ENCODE measurements around the gene DNAH6.
"Not testable (repeated sequence)": the region's sequence is repeated elsewhere in the genome, so short reads cannot be mapped to it uniquely, and the experiment has no call there.

The DNAH6 gene

DNA sequence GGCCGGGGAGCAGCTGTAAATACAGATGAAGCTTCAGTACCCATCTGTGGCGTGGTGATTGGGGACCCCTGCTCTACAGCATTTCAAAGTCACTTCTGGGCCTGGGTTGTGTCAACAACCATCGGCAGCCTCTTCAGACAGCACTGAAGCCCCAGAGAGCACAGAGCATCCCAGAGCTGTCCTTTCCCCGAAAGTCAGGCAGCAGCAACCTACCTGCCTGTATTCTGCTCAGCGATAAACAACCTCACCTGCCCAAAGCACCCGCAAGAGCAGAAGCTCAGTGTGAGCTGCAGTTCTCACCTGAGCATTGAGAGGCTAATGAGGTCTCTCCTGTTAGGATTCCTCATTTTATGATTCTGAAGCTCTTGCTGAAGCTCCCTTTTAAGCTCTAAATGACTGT lies 345.2 kb downstream of the DNAH6 start:
- TF ChIP-seq, protein P1, sequence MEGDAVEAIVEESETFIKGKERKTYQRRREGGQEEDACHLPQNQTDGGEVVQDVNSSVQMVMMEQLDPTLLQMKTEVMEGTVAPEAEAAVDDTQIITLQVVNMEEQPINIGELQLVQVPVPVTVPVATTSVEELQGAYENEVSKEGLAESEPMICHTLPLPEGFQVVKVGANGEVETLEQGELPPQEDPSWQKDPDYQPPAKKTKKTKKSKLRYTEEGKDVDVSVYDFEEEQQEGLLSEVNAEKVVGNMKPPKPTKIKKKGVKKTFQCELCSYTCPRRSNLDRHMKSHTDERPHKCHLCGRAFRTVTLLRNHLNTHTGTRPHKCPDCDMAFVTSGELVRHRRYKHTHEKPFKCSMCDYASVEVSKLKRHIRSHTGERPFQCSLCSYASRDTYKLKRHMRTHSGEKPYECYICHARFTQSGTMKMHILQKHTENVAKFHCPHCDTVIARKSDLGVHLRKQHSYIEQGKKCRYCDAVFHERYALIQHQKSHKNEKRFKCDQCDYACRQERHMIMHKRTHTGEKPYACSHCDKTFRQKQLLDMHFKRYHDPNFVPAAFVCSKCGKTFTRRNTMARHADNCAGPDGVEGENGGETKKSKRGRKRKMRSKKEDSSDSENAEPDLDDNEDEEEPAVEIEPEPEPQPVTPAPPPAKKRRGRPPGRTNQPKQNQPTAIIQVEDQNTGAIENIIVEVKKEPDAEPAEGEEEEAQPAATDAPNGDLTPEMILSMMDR (conservative IDR thresholded peaks at IDR 0.05; ENCODE audit: low read depth, low read length), result no peak
- no peak for DNase-seq (ENCODE audit: low read depth)
- no peak overlapping the region for H3K4me3 ChIP-seq (ENCODE audit: low read depth, low read length)

DNA sequence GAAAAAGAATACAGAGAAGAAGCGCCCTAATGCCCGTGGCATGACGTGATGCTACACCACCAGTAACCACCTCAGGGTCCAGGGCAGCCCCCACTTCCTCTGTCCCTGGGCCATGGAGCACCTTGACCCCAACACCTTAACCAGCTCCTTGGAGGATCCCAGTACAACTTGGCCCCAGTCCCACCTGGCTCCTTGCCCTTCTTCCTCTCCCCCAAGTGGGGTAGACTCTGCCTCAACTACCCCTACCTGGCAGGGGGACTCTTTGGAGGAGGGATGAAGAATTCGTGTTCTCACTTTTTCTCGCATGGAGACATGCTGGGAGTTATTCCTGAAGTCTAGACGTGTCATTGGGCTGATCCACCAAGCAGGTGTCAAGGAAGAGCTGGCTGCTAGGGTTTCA lies 345.7 kb downstream of the DNAH6 start:
- no peak overlapping the region for H3K4me3 ChIP-seq (ENCODE audit: low read depth, low read length)
- DNase-seq (ENCODE audit: low read depth), result no peak
- TF ChIP-seq, protein P1 (conservative IDR thresholded peaks at IDR 0.05; ENCODE audit: low read depth, low read length), result no peak

DNA sequence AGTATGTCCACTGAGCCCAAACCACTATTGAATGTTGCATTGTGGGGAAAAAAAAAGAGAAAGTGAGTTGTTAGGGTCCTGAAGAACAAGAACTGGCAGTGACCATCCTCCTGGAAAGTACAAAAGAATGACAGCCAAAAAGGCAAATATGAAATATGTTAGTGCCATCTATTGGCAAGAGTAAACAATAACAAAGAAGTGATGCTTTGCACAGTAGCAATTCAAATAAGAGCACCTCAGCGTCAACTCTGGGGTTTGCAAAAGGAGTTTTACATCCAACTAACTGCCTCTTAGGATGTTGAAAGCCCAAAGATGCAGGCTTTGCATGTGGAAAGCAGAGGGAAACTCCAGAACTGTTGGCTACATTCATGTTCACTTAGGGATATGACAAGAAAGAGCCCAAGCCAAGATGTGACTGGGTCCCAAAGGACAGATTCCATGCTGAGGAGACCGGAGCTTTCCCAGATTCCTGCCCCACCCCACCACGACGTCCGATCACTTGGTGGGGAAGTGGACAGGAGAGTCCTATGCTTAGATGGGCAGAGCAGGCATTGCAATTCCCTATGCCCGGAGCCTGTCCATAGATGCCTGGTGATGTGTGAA lies 349.0 kb downstream of the DNAH6 start:
- no peak overlapping the region for H3K4me3 ChIP-seq (ENCODE audit: low read depth, low read length)
- DNase-seq (ENCODE audit: low read depth), result peak; percentile 61
- TF ChIP-seq, protein P1 (conservative IDR thresholded peaks at IDR 0.05; ENCODE audit: low read depth, low read length), result peak; percentile 36

- TF ChIP-seq, protein P1 (conservative IDR thresholded peaks at IDR 0.05; ENCODE audit: low read depth, low read length), result no peak
- H3K4me3 ChIP-seq (ENCODE audit: low read depth, low read length), result no peak overlapping the region
- DNase-seq (ENCODE audit: low read depth), result no peak
Observed at GRCh38 chr2:84866122-84866521, 349.8 kb downstream of the DNAH6 start.

DNA sequence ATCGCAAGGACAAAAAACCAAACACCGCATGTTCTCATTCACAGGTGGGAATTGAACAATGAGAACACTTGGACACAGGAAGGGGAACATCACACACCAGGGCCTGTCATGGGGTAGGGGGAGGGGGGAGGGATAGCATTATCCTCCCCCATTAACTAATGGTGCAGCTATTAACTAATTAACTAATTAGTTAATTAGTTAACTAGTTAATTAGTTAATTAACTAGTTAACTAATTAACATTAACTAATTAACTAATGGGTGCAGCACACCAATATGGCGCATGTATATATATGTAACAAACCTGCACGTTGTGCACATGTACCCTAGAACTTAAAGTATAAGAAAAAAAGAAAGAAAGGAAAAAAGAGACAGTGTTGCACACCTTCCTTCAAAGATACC lies 352.0 kb downstream of the DNAH6 start:
- not testable (repeated sequence) for DNase-seq (ENCODE audit: low read depth); H3K4me3 ChIP-seq (ENCODE audit: low read depth, low read length)
